Measurements from ENCODE around the gene C11orf54.

Gene C11orf54

DNA sequence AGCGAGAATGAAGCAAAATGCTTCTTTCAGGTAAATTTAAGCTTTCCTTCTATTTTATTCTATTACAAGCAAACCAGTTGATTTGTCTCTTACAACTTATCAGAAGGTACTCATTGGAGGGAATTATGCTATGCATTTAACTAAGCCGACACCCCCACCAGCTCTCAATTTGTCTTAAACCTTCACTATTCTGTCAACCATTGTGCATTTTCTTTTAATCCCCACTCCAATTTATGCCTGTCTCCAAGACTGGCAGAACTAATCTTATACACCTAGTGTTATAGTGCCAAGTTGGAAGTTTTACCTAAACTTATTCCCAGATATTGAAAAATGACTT, 12.7 kb upstream of the C11orf54 start:
- no peak overlapping the region for H3K27ac ChIP-seq (ENCODE audit: low read depth, low read length, poor library complexity, severe bottlenecking)
- no peak overlapping the region for H3K9ac ChIP-seq (ENCODE audit: low read length)
- H4K20me1 ChIP-seq (ENCODE audit: insufficient read depth, low read length) = no peaks in the 10 kb centered on the region
- H2AFZ ChIP-seq (ENCODE audit: low read length) = no peak overlapping the region
- H3K4me3 ChIP-seq (ENCODE audit: low read depth, low read length, poor library complexity, severe bottlenecking) = no peak overlapping the region
- no peak overlapping the region for H3K4me2 ChIP-seq (ENCODE audit: low read length)
- no peaks in the 10 kb centered on the region for H3K27me3 ChIP-seq (ENCODE audit: insufficient read depth, low read length)
- H3K4me1 ChIP-seq (ENCODE audit: insufficient read depth, low read length, severe bottlenecking) = peaks cover 2% of the 10 kb centered on the region
- H3K79me2 ChIP-seq (ENCODE audit: insufficient read depth, low read length) = 0 out of 2 replicates have a peak, but pooled peaks cover 1% of the 10 kb centered on the region
- H3K36me3 ChIP-seq (ENCODE audit: insufficient read depth, low read length) = peaks cover 95% of the 10 kb centered on the region
- TF ChIP-seq EZH2 (IDR thresholded peaks at IDR 0.05; ENCODE audit: borderline replicate concordance, low read length) (no peak), CTCF (IDR thresholded peaks at IDR 0.05; ENCODE audit: low read length) (no peak)
- H3K9me2 ChIP-seq (ENCODE audit: low read depth, low read length) = no peaks in the 10 kb centered on the region
- peaks cover 31% of the 10 kb centered on the region for H3F3A ChIP-seq (ENCODE audit: insufficient read depth, low read length)
- no peaks in the 10 kb centered on the region for H3K9me3 ChIP-seq (ENCODE audit: low read length)

- Histone ChIP-seq H4K20me1 (ENCODE audit: insufficient read depth, low read length) (no peaks in the 10 kb centered on the region), H3K4me3 (ENCODE audit: low read depth, low read length, poor library complexity, severe bottlenecking) (no peak overlapping the region), H3K27ac (ENCODE audit: low read depth, low read length, poor library complexity, severe bottlenecking) (no peak overlapping the region), H3K9me2 (ENCODE audit: low read depth, low read length) (no peaks in the 10 kb centered on the region), H3K79me2 (ENCODE audit: insufficient read depth, low read length) (0 out of 2 replicates have a peak, but pooled peaks cover 5% of the 10 kb centered on the region), H3F3A (ENCODE audit: insufficient read depth, low read length) (peaks cover 36% of the 10 kb centered on the region), H3K9me3 (ENCODE audit: low read length) (no peaks in the 10 kb centered on the region), H3K27me3 (ENCODE audit: insufficient read depth, low read length) (no peaks in the 10 kb centered on the region), H3K36me3 (ENCODE audit: insufficient read depth, low read length) (peaks cover 97% of the 10 kb centered on the region), H3K9ac (ENCODE audit: low read length) (no peak overlapping the region), H2AFZ (ENCODE audit: low read length) (no peak overlapping the region), H3K4me1 (ENCODE audit: insufficient read depth, low read length, severe bottlenecking) (peaks cover 6% of the 10 kb centered on the region), H3K4me2 (ENCODE audit: low read length) (no peak overlapping the region)
- TF ChIP-seq CTCF (IDR thresholded peaks at IDR 0.05; ENCODE audit: low read length) = no peak
- TF ChIP-seq EZH2 (IDR thresholded peaks at IDR 0.05; ENCODE audit: borderline replicate concordance, low read length) = no peak
These were observed 12.3 kb upstream of the C11orf54 start for GRCh38 chr11:93729129-93729616.

- Histone ChIP-seq H3K27ac (ENCODE audit: low read depth, low read length, poor library complexity, severe bottlenecking) (no peak overlapping the region), H3K9me3 (ENCODE audit: low read length) (no peaks in the 10 kb centered on the region), H4K20me1 (ENCODE audit: insufficient read depth, low read length) (no peaks in the 10 kb centered on the region), H3K9me2 (ENCODE audit: low read depth, low read length) (no peaks in the 10 kb centered on the region), H3K9ac (ENCODE audit: low read length) (no peak overlapping the region), H3F3A (ENCODE audit: insufficient read depth, low read length) (peaks cover 36% of the 10 kb centered on the region), H3K4me3 (ENCODE audit: low read depth, low read length, poor library complexity, severe bottlenecking) (no peak overlapping the region), H3K4me1 (ENCODE audit: insufficient read depth, low read length, severe bottlenecking) (peaks cover 18% of the 10 kb centered on the region), H3K79me2 (ENCODE audit: insufficient read depth, low read length) (0 out of 2 replicates have a peak, but pooled peaks cover 7% of the 10 kb centered on the region), H2AFZ (ENCODE audit: low read length) (no peak overlapping the region), H3K4me2 (ENCODE audit: low read length) (no peak overlapping the region), H3K27me3 (ENCODE audit: insufficient read depth, low read length) (no peaks in the 10 kb centered on the region), H3K36me3 (ENCODE audit: insufficient read depth, low read length) (peaks cover 100% of the 10 kb centered on the region)
- TF ChIP-seq EZH2 (IDR thresholded peaks at IDR 0.05; ENCODE audit: borderline replicate concordance, low read length) (no peak), CTCF (IDR thresholded peaks at IDR 0.05; ENCODE audit: low read length) (no peak)
These were observed 11.1 kb upstream of the C11orf54 start for GRCh38 chr11:93730108-93731107.
